ENCODE results near the gene RAP1GAP2. TPM values are rescaled to one million over a fixed set of nuclear protein-coding genes. Genes with fewer than 3 reads are reported as not detected.
"Not testable (repeated sequence)": the region's sequence is repeated elsewhere in the genome, so short reads cannot be mapped to it uniquely, and the experiment has no call there.

RAP1GAP2 gene
- total and polyA plus RNA-seq, 7 donors: 4.8 to 14.7 (median 12.5) TPM

DNA sequence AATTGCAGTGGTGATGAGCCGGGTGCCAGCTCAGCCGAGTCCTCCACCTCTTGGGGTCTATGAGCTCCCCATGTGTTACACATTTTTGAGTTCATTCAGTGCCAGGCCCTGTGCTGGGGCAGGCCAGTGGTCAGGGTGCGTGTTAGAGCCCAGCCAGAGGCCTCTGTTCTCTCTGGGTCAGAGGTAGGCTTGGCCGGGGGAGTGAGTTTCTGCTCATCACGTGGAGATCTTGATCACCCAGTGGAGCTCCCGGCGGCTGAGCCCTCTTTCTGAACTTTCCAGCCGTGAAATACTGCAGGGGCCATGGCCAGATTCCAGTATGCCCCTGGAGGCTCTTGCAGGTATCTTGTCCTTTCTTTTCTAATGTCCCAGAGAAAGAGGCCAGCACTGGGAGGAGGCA lies 93.0 kb downstream of the RAP1GAP2 start:
- no peaks in the 10 kb centered on the region for H3K27me3 ChIP-seq
- intact Hi-C loops (cut with DNase I): no loop called here
- H3K36me3 ChIP-seq: no peaks in the 10 kb centered on the region
- no peaks in the 10 kb centered on the region for H3K9me3 ChIP-seq
- no peak overlapping the region for H3K27ac ChIP-seq
- TF ChIP-seq EP300 (IDR thresholded peaks at IDR 0.05): no peak
- no peak for TF ChIP-seq CTCF (IDR thresholded peaks at IDR 0.05)
- no peak for TF ChIP-seq POLR2A (IDR thresholded peaks at IDR 0.05)
- TF ChIP-seq POLR2AphosphoS5 (IDR thresholded peaks at IDR 0.05): no peak
- no peak overlapping the region for H3K4me3 ChIP-seq
- no peaks in the 10 kb centered on the region for H3K4me1 ChIP-seq
- no peak for DNase-seq
- WGBS, 2 donors: 88 to 94% methylated on average over 8 of the region's 8 CpGs

DNA sequence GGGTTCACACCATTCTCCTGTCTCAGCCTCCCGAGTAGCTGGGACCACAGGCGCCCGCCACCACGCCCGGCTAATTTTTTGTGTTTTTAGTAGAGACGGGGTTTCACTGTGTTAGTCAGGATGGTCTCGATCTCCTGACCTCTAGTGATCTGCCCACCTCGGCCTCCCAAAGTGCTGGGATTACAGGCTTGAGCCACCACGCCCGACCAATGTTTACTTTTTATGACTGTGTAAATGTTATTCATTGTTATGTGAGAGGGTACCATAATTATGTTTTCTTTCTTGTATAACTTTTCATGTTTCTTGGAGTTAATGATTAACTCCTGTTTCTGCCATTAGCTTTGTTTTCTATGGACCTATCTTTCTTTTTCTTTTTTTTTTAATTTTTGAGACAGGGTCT lies 94.5 kb downstream of the RAP1GAP2 start:
- H3K27ac ChIP-seq; H3K9me3 ChIP-seq; DNase-seq; H3K27me3 ChIP-seq; H3K36me3 ChIP-seq; H3K4me3 ChIP-seq; H3K4me1 ChIP-seq; intact Hi-C loops (cut with DNase I): not testable (repeated sequence)
- whole genome bisulfite sequencing, 2 donors: 24 to 68% methylated on average over 10 of the region's 10 CpGs

DNA sequence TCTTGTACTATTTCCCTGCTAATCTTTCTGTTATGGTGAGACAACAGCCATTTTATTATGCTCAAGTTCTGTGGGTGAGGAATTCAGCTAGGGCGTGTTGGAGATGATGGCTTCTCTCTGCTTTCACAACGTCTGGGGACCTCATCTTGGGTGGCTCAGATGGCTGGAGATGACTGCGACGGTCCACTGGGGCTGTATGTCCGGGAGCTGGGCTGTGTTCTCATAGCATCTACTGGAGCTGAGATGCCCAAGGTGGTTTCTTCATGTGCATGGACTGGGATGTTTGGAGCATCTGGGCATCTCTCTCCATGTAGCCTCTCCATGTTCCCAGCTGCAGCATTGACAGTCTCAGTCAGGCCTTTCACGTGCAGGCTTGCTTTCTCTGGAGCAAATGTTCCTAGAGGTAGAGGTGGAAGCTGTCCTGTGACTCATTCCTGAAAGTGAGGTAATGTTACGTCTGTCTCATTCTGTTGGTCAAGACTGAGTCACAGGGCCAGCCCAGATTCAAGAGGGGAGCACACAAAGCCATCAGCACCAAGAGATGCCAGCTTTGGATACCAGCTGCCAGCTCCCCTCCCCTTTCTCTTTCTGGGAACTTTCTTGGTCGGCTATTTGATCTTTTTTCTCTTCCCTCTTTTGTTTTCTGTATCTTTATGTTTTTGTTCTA lies 96.2 kb downstream of the RAP1GAP2 start:
- DNase-seq: no peak
- no peaks in the 10 kb centered on the region for H3K36me3 ChIP-seq
- 50 to 72% methylated on average over 8 of the region's 8 CpGs for WGBS, 2 donors
- no peak overlapping the region for H3K4me3 ChIP-seq
- H3K9me3 ChIP-seq: no peaks in the 10 kb centered on the region
- TF ChIP-seq POLR2AphosphoS5 (IDR thresholded peaks at IDR 0.05) (peak in 1 of 4 donors; percentile 9), EP300 (IDR thresholded peaks at IDR 0.05) (no peak)
- H3K4me1 ChIP-seq: no peaks in the 10 kb centered on the region
- intact Hi-C loops (cut with DNase I): no loop called here
- no peak overlapping the region for H3K27ac ChIP-seq
- H3K27me3 ChIP-seq: no peaks in the 10 kb centered on the region

- no peak overlapping the region for H3K4me3 ChIP-seq
- TF ChIP-seq EP300 (IDR thresholded peaks at IDR 0.05) (no peak), CTCF (IDR thresholded peaks at IDR 0.05) (no peak), POLR2AphosphoS5 (IDR thresholded peaks at IDR 0.05) (no peak), POLR2A (IDR thresholded peaks at IDR 0.05) (no peak)
- no peak overlapping the region for H3K27ac ChIP-seq
- WGBS, 2 donors: 16 to 69% methylated on average over 20 of the region's 20 CpGs
- no peaks in the 10 kb centered on the region for H3K27me3 ChIP-seq
- no peaks in the 10 kb centered on the region for H3K36me3 ChIP-seq
- no peaks in the 10 kb centered on the region for H3K9me3 ChIP-seq
- H3K4me1 ChIP-seq: no peaks in the 10 kb centered on the region
- intact Hi-C loops (cut with DNase I): no loop called here
- no peak for DNase-seq
Observed at GRCh38 chr17:2893422-2893914, 97.2 kb downstream of the RAP1GAP2 start.

DNA sequence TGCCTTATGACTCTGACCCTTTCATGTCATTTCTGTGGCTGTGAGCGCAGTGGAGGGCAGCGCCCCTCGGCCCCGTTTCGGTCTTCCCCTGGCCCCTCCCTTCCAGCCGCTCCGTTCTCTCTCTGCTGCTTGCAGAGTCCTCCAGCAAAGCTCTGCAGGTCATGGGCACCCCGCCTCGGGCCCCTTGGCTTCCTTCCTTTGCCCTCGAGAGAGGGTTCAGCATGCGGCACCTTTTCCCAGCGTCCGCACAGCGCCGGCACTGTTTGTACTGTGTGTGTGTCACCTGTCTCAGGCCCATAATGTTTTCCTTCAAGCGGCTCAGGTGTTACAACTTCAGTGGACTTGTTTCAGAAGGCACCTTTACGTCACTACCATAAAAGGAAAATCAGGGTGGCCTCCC lies 98.5 kb downstream of the RAP1GAP2 start:
- no peak for TF ChIP-seq CTCF (IDR thresholded peaks at IDR 0.05)
- no peaks in the 10 kb centered on the region for H3K27me3 ChIP-seq
- no peaks in the 10 kb centered on the region for H3K36me3 ChIP-seq
- 17 to 68% methylated on average over 17 of the region's 17 CpGs for WGBS, 2 donors
- intact Hi-C loops (cut with DNase I): no loop called here
- no peak overlapping the region for H3K4me3 ChIP-seq
- H3K27ac ChIP-seq: no peak overlapping the region
- no peaks in the 10 kb centered on the region for H3K9me3 ChIP-seq
- H3K4me1 ChIP-seq: no peaks in the 10 kb centered on the region
- DNase-seq: no peak

GRCh38 chr17:2897605-2898004 lies 101.4 kb downstream of the RAP1GAP2 start:
- no peak overlapping the region for H3K4me3 ChIP-seq
- no peak for TF ChIP-seq POLR2A (IDR thresholded peaks at IDR 0.05)
- no peak for TF ChIP-seq CTCF (IDR thresholded peaks at IDR 0.05)
- no peak for TF ChIP-seq EP300 (IDR thresholded peaks at IDR 0.05)
- no peak for TF ChIP-seq POLR2AphosphoS5 (IDR thresholded peaks at IDR 0.05)
- no peaks in the 10 kb centered on the region for H3K9me3 ChIP-seq
- intact Hi-C loops (cut with DNase I): no loop called here
- H3K27ac ChIP-seq: no peak overlapping the region
- DNase-seq: no peak
- H3K4me1 ChIP-seq: no peaks in the 10 kb centered on the region
- H3K36me3 ChIP-seq: no peaks in the 10 kb centered on the region
- no peaks in the 10 kb centered on the region for H3K27me3 ChIP-seq
- WGBS, 2 donors: 72 to 83% methylated on average over 11 of the region's 11 CpGs

Data from sigmoid colon (tissue), 7 donors.